ENCODE measurements around the gene CDK19.
"Not testable (repeated sequence)": the region's sequence is repeated elsewhere in the genome, so short reads cannot be mapped to it uniquely, and the experiment has no call there.

CDK19 gene

DNA sequence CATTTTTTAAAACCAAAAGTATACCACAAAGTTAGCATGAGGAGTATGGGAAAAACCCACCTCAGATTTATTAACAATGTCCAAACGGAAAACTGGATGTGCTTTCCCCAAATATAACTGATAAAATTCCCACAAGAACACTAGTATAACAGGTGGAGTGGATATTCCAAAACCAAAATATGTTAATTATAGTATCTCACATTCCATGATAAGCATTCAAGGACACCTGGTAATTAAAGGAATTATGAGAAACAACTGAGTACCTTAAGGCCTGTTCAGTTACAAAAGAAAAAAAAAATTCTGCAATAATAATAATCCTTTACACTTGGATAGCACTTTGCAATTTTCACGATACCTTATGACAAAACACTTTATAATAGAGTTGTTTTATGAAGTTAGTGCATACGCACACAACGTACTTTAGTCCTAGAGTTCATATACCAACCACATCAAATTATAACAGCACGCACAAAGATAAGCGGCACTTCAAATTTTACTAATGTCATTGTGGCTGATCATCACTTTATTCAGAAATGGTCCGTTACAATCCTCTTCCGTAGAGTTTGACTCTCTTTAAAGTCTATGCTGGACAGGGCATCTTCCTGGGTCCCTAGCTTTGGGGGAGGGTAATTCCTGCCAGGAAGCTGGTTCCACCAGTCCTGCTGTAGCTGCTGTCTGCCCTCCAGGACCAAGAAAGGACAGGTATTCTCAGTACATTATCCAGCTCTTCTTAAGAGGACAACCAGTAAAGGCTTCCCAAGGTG, 1.7 kb downstream of the CDK19 start:
- DNase-seq (ENCODE audit: low read depth) = no peak

DNA sequence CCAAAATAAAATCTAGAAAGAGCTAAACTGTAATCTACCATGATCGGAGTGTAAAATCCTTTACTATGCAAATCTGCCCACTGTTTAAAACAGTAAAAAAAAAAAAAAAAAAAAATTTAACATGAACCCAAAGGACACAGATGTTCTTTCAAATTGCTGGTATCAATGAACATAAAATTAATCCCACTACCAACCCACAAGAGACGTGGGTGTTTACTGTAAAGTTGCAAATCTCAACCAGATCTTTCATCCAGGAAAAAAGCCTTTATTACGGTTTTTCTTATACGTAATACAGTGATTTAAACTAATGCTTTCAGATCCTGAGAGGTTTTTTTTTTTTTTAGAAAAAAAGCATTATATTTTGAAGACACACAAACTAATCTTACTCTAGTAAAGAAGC, 2.5 kb downstream of the CDK19 start:
- DNase-seq (ENCODE audit: low read depth) = no peak

DNA sequence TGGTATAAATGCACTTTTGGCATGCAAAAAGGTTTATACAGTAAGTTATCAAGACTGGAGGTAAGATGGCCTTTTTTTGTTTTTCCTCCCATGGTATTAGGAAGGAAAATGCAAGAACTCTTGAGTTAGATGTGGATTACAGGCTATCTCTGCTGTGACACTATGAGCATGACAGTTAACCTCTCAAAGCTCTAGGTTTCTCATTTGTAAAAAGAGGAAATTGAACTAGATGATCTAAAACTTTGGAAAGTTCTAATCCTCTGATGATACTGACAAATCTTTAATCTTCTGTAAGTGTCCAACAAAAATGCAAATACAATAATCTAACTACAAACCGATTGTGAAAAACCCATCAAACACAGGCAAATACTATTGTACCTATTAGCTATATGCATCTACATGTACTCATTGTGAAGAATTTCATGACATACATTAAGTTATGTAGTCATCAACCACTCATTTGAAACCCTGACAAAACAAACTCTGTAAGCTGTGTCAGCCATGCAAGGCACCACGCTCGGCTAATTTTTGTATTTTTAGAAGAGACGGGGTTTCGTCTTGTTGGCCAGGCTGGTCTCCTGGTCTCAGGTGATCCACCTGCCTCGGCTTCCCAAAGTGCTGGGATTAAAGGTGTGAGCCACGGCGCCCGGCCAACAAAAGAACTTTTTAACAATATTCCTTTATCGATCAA, 4.2 kb downstream of the CDK19 start:
- DNase-seq (ENCODE audit: low read depth) = no peak

DNA sequence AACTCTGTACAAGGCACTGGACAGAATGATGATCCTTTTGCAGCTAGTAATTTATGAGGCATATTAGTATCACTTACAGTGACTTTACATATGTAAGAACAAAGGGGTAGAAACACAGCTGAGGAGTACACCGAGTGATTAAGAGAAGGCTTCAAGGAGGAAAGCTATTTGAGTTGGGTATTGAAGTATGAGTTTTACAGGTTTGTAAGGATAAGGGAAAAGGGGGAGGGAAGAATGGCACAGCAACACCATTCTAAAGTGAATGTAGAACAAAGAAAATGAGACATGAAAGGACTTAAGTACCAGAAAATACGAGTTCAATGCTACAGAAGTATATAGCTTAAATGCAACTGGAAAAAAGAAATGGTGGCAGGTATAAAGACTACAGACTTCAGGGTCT, 5.5 kb downstream of the CDK19 start:
- DNase-seq (ENCODE audit: low read depth) = no peak

DNA sequence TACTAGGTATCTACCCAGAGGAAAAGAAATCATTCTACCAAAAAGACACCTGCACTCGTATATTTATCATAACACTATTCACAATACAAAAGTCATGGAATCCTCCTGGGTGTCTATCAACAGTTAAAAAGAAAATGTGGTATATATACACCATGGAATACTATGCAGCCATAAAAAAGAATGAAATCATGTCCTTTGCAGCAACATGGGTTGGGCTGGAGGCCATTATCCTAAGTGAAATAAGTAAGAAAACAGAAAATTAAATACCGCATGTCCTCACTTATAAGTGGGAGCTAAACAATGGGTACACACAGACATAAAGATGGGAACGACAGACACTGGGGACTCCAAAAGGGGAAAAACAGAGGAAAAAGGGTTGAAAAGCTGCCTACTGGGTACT, 13.1 kb downstream of the CDK19 start:
- not testable (repeated sequence) for DNase-seq (ENCODE audit: low read depth)

DNA sequence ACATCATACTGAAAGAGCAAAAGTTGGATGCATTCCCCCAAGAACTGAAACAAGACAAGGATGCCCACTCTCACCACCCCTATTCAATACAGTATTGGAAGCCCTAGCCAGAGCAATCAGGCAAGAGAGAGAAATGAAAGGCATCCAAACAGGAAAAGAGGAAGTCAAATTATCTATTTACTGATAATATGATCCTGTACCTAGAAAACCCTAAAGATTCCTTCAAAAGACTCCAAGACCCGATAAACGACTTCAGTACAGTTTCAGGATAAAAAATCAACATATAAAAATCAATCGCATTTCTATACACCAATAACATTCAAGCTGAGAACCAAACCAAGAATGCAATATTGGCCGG, 14.5 kb downstream of the CDK19 start:
- DNase-seq (ENCODE audit: low read depth) = no peak

DNA sequence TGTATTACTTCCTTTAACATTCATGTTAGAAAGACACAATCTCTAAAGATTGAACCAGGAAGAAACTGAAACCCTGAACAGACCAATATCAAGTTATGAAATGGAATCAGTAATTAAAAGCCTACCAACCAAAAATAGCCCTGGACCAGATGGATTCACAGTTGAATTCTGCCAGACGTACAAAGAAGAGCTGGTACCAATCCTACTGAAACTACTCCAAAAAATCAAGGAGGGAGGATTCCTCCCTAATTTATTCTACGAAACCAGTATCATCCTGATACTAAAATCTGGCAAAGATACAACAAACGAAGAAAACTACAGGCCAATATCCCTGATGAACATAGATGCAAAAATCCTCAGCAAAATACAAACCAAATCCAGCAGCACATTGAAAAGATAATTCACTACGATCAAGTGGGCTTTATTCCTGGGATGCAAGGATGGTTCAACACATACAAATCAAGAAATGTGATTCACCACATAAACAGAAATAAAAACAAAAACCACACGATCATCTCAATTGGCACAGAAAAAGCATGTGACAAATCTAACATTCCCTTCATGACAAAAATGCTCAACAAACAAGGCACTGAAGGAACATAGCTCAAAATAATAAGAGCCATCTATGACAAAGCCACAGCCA, 15.0 kb downstream of the CDK19 start:
- no peak for DNase-seq (ENCODE audit: low read depth)

DNA sequence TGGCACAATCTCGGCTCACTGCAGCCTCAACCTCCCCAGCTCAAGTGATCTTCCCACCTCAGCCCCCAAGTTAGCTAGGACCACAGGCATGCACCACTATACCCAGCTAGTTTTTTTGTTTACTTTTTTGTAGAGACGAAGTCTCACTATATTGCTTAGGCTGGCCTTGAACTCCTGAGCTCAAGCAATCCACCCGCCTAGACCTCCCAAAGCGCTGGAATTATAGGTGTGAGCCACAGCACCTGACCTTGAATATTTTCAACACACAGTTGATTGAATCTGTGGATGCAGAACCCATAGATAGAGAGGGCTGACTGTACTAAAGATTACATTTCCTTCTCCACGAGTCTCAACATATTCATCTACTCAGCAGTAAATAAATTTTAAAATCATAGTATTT, 15.6 kb downstream of the CDK19 start:
- DNase-seq (ENCODE audit: low read depth) = no peak

DNA sequence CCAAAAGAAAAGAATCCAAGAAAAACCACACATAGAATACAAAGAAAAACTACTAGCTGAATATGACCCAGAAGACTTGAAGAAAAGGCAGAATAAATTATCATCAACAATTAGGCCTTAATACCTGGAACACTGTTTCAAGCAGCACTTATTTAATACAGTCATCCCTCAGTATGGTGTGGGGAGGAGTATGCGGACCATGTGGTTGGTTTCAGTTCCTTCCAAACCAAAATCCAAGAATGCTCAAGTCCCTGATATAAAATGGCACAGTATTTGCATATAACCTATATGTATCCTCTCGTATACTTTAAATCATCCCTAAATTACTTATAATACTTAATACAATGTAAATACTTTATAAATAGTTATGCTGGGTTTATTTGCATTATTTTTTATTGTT, 16.1 kb downstream of the CDK19 start:
- no peak for DNase-seq (ENCODE audit: low read depth)

DNA sequence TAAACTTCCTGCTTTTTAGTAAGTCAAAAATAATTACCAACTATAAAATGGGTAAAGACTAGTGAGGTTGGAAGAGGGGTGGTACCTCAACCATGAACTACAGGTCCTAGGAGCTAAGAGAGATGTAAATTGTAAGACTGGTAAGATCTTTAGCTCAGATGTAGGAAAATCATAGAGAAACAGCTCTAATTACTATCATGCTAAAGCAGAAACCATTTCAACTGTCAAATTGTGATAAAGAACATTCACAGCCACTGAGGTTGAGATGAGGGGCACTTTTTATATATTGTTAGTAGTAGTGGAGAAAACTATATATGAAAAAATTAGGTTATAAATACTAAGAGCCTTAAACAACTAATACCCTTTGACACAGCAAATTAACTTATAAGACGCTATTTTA, 20.0 kb downstream of the CDK19 start:
- no peak for DNase-seq (ENCODE audit: low read depth)

DNA sequence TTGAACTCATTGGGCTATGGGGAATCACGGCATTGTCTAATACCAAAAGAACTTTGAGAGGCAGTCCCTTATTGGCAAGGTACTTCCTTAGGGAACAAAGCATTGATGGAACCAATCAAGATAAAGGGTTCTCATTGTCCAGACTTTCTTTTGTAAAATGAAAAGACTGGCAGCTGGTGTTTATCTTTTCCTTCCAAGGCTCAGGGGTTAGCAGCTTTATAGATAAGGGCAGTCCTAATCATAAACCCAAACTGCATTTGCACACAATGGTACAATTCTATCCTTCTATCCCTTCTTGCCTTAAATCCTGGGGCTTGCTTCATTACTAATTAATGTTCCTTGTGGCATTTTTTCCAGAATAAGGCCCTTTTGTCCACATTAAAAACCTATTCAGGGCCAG, 28.6 kb downstream of the CDK19 start:
- DNase-seq (ENCODE audit: low read depth) = no peak

DNA sequence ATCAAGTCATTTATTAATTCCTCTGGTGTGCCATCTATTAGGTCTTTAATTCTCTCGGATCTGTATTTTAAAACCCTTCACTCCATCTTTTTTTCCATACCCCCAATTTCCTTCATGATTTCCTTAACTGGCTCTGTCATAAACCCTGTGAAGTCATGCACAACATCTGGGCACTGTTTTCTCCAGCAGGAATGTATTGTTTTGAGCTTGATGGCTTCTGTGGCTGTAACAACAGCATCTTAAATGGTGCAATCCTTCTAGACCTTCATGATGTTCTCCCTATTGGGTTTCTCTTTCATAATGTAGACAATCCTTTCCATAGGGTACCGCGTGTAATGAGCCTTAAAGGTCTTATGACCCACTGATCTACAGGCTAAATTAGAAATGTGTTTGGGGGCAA, 29.0 kb downstream of the CDK19 start:
- DNase-seq (ENCODE audit: low read depth) = no peak

DNA sequence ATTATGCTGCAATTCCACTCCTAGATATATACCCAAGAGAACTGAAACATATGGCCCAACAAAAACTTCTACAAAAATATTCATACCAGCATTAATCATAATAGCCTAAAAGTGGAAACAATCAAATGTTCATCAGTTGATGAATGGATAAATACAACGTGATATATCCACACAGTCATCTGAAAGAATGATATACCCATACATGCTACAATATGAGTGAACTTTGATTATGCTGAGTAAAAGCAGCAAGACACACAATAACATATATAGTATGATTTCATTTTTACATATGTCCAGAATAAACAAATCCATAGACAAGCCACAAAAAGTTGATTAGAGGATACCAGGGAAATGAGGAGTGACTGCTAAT, 30.7 kb downstream of the CDK19 start:
- DNase-seq (ENCODE audit: low read depth) = no peak

DNA sequence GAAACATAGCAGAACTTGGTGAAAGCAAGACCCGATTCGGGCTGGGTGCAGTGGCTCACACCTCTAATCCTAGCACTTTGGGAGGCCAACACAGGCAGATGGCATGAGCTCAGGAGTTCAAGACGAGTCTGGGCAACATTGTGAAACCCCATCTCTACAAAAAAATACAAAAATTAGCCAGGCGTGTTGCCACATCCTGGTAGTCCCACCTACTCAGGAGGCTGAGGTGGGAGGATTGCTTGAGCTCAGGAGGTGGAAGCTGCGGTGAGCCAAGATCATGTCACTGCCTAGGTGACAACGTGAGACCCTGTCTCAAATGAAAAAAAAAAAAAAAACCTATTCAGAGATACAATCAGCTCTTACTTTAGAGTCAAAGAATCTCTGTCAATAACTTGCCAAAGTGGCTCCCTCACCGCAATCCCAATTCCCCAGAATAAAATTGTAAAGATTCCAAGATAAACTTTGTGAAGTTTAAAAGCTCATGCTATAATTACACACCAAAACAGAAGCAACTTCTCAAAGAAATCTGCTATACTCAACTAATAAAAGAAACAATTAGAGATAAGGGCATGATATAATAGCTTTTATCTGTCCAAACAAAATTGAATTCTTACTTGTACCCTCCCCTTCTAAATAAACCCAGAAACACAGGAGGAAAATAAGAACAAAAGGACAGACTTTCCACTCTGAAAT, 33.6 kb downstream of the CDK19 start:
- no peak for DNase-seq (ENCODE audit: low read depth)

DNA sequence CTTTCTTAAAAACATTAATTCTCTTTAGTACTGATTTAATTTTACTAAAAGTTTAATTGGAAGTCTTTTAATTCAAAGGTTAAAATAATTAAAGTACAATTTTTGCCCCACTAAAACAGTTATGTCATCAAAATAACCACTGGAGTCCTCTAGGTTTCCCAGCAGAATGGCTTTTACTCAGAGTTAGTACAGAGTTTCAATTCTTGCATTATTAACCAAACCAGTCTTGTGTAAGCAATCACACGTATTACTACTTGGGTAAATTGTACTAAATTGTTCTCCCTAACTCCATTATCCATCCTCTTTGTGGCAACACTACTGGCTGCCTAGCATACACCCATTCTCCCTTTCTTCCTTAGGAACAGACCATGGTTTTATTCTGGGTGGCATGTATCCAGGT, 36.9 kb downstream of the CDK19 start:
- DNase-seq (ENCODE audit: low read depth) = no peak

DNA sequence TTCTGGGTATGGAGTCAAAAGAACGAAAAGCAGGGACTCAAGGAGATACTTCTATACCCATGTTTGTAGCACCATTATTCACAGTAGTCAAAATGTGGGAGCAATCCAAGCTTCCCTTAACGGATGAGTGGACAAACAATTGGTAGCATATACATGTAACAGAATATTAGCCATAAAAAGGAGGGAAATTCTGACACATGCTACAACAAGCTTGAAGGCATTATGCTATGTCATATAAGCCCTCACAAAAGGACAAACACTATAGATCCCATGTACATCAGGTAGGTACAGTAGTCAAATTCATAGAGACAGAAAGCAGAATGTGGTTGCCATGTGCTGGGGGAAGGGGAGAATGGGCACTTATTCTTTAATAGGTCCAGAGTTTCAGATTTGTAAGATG, 37.6 kb downstream of the CDK19 start:
- no peak for DNase-seq (ENCODE audit: low read depth)

DNA sequence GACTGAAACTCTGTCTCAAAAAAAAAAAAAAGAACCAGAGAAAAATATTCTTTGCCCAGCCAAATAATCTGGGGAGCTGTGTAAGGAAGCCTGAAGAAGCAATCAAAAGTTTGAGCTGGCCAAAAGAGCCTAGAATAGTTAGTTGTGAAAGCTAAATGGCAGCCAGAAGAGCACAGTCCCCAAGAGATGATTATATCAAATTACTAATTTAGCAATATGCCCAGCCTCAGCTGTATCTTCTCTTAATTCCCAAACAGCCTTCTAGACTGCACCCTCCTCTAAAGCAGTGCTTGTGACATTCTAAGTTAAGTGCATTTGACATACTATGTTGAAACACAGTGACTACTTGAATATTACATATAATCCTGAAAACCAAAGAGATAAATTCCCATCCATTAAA, 38.9 kb downstream of the CDK19 start:
- DNase-seq (ENCODE audit: low read depth) = no peak

DNA sequence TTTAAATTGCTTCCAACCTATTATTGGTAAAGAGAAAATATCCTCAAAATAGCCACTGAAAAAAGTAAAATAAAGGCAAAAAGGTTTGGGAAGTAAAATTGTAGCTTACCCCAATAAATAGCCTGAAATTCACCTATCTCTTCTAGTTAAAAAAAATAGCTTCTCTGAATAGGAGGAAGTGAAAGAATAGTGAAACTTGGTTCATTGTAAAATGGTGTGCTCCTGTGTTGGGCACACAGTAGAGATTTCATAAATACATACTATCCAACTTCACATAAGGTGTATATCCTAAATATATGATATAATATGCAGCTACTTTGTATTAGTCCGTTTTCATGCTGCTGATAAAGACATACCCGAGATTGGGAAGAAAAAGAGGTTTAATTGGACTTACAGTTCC, 45.3 kb downstream of the CDK19 start:
- no peak for DNase-seq (ENCODE audit: low read depth)

DNA sequence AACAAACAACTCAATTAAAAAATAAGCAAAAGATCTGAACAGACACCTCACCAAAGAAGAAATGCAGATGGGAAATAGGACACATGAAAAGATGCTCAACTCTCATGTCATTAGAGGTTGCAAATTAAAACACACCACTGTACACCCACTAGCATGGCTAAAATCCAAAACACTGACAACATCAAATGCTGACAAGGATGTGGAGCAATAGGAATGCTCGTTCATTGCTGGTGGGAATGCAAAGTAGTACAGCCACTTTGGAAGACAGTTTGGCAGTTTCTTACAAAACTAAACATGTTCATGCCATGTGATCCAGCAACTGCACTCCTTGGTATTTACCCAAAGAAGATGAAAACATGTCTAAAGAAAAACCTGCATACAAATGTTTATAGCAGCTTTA, 47.2 kb downstream of the CDK19 start:
- DNase-seq (ENCODE audit: low read depth) = no peak

DNA sequence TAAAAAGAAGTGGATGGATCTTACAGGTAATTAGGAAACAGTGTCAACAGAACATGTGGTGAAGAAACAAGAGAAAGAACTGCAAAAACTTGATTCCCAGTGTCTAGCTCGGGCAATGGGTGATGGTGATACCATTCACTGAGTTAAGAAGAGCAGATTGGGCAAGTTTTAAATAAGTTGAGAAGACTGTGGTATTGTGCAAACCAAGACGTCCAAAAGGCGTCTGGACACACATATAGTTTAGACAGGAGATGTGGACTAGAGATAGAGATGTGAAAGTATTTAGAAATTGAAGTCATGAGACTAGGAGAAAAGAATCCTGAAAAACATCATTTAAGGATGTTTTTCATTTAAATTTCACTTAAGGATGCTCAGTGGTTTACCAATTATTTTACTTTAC, 53.9 kb downstream of the CDK19 start:
- no peak for DNase-seq (ENCODE audit: low read depth)

DNA sequence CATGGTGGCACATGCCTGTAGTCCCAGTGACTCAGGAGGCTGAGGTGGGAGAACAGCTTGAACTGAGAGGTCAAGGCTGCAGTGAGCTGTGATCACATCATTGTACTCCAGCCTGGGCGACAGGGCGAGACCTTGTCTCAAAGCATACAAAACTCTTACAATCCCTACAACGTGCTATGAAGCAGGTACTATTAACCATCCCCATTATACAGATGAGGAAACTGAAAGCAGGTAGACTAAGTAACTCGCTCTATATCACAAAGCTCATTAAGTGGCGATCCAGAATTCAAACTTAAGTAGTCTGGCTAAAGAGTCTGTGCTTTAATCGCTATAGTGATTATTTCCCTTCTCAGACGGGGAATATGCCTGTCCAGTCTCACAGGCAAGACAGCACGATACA, 54.7 kb downstream of the CDK19 start:
- DNase-seq (ENCODE audit: low read depth) = no peak

DNA sequence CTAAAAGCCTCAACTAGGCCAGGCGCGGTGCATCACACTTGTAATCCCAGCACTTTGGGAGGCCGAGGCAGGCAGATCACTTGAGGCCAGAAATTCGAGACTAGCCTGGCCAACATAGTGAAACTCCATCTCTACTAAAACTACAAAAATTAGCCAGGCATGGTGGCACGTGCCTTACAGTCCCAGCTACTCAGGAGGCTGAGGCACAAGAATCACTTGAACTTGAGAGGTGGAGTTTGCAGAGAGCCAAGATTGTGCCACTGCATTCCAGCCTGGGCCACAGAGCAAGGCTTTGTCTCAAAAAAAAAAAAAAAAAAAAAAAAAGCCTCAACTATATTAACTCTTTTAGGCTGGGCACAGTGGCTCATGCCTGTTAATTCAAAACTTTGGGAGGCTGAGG, 55.2 kb downstream of the CDK19 start:
- DNase-seq (ENCODE audit: low read depth) = not testable (repeated sequence)

DNA sequence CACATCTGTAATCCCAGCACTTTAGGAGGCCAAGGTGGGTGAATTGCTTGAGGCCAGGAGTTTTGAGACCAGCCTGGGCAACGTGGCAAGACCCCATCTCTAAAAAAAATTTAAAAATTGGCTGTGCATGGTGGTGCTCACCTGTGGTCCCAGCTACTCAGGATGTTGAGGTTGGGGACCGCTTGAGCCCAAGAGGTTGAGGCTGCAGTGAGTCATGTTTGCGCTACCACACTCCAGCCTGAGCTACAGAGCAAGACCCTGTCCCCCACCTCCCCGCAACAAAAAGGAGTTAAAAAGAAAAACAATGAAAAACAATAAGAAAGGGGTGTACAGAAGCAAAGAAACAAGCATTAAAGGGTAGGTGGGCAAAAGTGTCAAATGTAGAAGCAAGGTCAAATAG, 57.3 kb downstream of the CDK19 start:
- no peak for DNase-seq (ENCODE audit: low read depth)
